ENCODE data around the gene ZNF83.
"Not testable (repeated sequence)": the region's sequence is repeated elsewhere in the genome, so short reads cannot be mapped to it uniquely, and the experiment has no call there.

The ZNF83 gene

DNA sequence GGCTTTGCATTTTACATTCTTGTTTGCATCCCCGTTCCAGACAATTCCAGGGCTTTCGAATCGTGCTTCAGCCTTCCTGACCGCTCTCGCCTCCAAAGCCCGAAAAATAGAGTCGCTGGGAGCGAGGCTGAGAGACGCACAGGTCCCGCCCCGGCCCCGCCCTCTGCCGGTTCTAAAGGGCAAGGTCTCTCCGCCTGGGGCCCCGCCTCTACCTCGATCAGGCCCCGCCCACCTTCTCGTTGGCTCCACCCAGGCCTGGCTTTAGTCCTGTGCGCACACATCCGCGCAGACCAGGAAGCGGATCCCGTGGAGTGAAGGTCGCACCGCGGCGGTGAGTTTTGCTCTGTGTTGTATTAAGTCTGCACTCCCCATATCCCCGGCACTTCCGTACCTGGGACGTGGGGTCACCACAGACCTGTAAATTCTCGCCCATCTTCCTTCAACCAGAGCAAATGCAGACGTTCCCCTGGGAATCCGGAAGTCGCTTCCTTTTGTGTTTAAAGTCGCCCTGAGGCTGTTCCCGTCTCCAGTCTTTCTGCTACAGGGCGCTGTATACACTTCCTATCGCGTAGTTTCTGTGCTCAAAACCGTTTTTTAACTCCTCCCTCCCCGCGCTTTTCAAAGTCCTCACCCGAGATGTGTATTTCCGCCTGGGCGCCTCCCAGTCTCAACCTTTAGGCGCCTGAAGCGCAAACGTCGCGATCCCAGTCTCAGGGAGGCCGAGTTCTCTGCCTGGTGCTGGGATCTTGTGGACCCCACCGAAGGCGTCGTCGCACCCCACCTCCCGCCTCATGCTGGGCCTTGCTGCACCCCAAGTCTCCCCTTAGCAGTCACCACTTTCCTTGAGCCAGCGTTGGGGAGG lies 67.9 kb downstream of the ZNF83 start, which contains the start of gene ZNF701:
Gene ZNF701, plus strand, starts transcription at position 288 of the 862 bp plus-strand sequence. CDS start 3,861 bp downstream, outside the sequence.
- DNase-seq (ENCODE audit: low read depth in 1 of 2, low spot score in 1 of 2) = peak; percentile 94 to 96

DNA sequence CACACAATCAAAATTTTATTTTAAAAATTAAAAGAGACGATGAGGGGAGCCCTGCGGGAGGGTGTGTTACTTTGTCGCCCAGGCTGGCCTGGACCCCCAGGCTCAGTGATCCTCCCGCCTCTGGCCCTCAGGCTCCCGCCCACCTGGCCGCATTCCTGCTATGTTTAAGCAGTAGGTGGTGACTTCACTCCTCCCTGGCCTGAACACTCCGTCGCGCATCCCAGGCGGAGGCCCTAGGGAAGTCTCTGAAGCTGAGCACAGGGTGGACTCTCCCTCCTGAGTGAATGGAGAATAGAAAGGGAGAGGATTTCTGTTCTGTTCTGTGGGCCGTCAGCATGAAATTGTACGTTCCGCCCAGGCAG lies 68.5 kb downstream of the ZNF83 start:
- DNase-seq (ENCODE audit: low read depth in 1 of 2, low spot score in 1 of 2) = not testable (repeated sequence)

DNA sequence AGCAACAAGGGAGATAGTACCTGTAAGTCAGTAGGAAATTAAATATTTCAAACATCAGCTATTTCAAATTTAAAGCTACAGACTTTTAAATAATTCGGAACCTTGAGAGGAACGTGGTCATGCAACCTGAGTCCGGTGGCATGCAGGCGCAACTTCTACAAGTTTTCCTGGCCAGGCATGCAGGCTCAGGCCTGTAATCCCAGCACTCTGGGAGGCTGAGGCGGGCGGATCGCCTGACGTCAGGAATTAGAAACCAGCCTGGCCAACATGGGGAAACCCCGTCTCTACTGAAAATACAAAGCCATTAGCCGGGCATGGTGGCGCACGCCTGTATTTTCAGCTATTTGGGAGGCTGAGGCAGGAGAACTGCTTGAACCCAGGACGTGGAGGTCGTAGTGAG lies 70.2 kb downstream of the ZNF83 start:
- no peak for DNase-seq (ENCODE audit: low read depth in 1 of 2, low spot score in 1 of 2)

DNA sequence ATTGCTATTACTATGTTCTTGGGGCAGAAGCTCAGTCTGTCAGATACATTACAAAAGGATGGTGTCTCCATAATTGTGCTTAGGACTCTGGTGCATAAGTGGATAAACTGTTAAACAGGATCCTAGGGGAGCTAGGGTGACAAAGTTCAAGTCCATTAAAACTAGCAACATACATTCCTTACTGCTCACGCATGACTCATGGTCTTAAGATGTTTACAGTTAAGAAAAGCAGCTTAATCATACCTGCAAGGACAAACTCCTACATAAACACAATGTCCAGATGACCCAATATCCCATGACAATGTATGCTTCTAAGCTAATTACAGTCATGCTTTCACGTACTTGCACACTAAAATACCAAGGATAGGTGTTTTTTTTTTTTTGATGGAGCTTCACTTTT lies 71.6 kb downstream of the ZNF83 start:
- DNase-seq (ENCODE audit: low read depth in 1 of 2, low spot score in 1 of 2) = no peak

DNA sequence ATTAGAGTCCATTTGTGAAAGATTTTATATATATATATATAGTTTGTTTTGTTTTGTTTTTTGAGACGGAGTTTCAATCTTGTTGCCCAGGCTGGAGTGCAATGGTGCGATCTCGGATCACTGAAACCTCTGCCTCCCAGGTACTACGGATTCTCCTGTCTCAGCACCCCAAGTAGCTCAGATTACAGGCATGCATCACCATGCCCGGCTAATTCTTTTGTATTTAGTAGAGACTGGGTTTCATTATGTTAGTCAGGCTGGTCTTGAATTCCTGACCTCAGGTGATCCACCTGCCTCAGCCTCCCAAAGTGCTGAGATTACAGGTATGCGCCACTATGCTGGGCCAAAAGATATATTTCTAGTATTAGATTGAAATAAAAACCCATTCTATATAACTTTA lies 72.0 kb downstream of the ZNF83 start:
- DNase-seq (ENCODE audit: low read depth in 1 of 2, low spot score in 1 of 2) = no peak
